H1 (cell line): ENCODE data around the gene DENND1A. TPM values are rescaled to one million over a fixed set of nuclear protein-coding genes. Genes with fewer than 3 reads are reported as not detected.

Source experiments
- BACH1 ChIP-seq: IDR thresholded peaks from 2 replicates; pipeline ENCODE4 v1.6.1; 2012; ENCODE audit warnings: low read length, improper control_type of control experiment
- CBX8 ChIP-seq: fragments of 300-800, 300-1000 bp; sonication (generic); IDR thresholded peaks from 2 replicates; pipeline ENCODE4 v1.7.1; 2016; ENCODE audit warnings: low read depth, low read length, borderline replicate concordance
- CHD7 ChIP-seq: fragments of 300-600 bp; sonication (generic); IDR thresholded peaks from 2 replicates; pipeline ENCODE4 v1.7.1; 2012; ENCODE audit warnings: low read length, moderate library complexity, mild to moderate bottlenecking, inconsistent platforms; ENCODE audit not compliant: insufficient replicate concordance
- POLR2A ChIP-seq, 2 experiments: IDR thresholded peaks; 1 replicate in 1 of 2; 2 replicates in 1 of 2; pipeline ENCODE4 v1.6.1; 2011; ENCODE audit warnings: low read depth in 2 of 2, low read length in 2 of 2, mild to moderate bottlenecking in 2 of 2; ENCODE audit errors: control extremely low read depth in 1 of 2
- POU5F1 ChIP-seq: IDR thresholded peaks from 2 replicates; pipeline ENCODE4 v1.6.1; 2011; ENCODE audit warnings: low read depth, mild to moderate bottlenecking, low read length, moderate library complexity
- SIN3A ChIP-seq, 2 experiments: IDR thresholded peaks in 1 of 2; conservative IDR thresholded peaks in 1 of 2; 2 replicates each; pipeline ENCODE4 v1.6.1; 2011 to 2012; ENCODE audit warnings: low read length in 2 of 2, improper control_type of control experiment in 1 of 2, low read depth in 1 of 2, mild to moderate bottlenecking in 1 of 2
- YY1 ChIP-seq: IDR thresholded peaks from 2 replicates; pipeline ENCODE4 v1.6.1; 2011; ENCODE audit warnings: low read depth, mild to moderate bottlenecking, low read length
- polyA plus RNA-seq, 7 experiments: library from polyadenylated mRNA; depleted of rRNA in 3 of 7; stranded (reverse) in 5 of 7; unstranded in 2 of 7; fragments of >200 nt in 5 of 7; fragments of 200-250 nt in 2 of 7; gene quantifications; 1 replicate in 5 of 7; 2 replicates in 1 of 7; 4 replicates in 1 of 7; pipeline versions ENCODE4 v1.2.1 to v1.2.3, GENCODE V29; 2011 to 2013; ENCODE audit warnings: missing spikeins in 2 of 7, mixed read lengths in 2 of 7
- total RNA-seq: library from RNA; stranded (reverse); fragmentation: NEBNext Ultra II Directional; extraction: Animal tissue kit (Norgen Biotek cat#: 25700); gene quantifications from 2 replicates; pipeline ENCODE4 v1.2.1, GENCODE V29; 2021

Gene DENND1A
- total and polyA plus RNA-seq, 2 of the 8 experiments (the other 6 are each of a cell fraction or from before 2014, with no cell fraction given), result 24.1 to 26.4 TPM

- TF ChIP-seq POLR2A (IDR thresholded peaks at IDR 0.05; ENCODE audit: control extremely low read depth in 1 of 2, low read depth in 2 of 2, low read length in 2 of 2), result no peak
- no peak for TF ChIP-seq CHD7
- no peak for TF ChIP-seq YY1
- TF ChIP-seq POU5F1, result no peak
- TF ChIP-seq CBX8, result no peak
- TF ChIP-seq SIN3A (conservative IDR thresholded peaks at IDR 0.05 in 1 of 2, IDR thresholded peaks at IDR 0.05 in 1 of 2; ENCODE audit: low read depth in 1 of 2, low read length in 2 of 2), result no peak
- TF ChIP-seq BACH1, result no peak
- TF ChIP-seq, all 59 proteins: peak for 0
Measured at GRCh38 chr9:123887837-123888236, 42.1 kb downstream of the DENND1A start (continued).
